Rectal smooth muscle tissue (tissue), 1 donor: ENCODE data around the gene COG5.

ENCODE experiments used
- H3K27ac ChIP-seq: one replicate; pipeline ENCODE4 v1.7.0; 2013; ENCODE audit warnings: low read depth, low read length, inconsistent platforms
- H3K27me3 ChIP-seq: one replicate; pipeline ENCODE4 v1.7.0; 2013; ENCODE audit warnings: low read length; ENCODE audit not compliant: control insufficient read depth, insufficient read depth
- H3K36me3 ChIP-seq: one replicate; pipeline ENCODE4 v1.7.0; 2013; ENCODE audit warnings: low read length; ENCODE audit not compliant: control insufficient read depth, insufficient read depth
- H3K4me1 ChIP-seq: one replicate; pipeline ENCODE4 v1.7.0; 2013; ENCODE audit warnings: low read length; ENCODE audit not compliant: control insufficient read depth, insufficient read depth
- H3K4me3 ChIP-seq: one replicate; pipeline ENCODE4 v1.7.0; 2013; ENCODE audit warnings: low read length
- H3K9ac ChIP-seq: one replicate; pipeline ENCODE4 v1.7.0; 2013; ENCODE audit warnings: low read length

The COG5 gene

GRCh38 chr7:107494315-107494751 lies 69.4 kb downstream of the COG5 start:
- H3K9ac ChIP-seq: no peak overlapping the region
- no peaks in the 10 kb centered on the region for H3K4me1 ChIP-seq
- H3K4me3 ChIP-seq: no peak overlapping the region
- H3K36me3 ChIP-seq: no peaks in the 10 kb centered on the region
- H3K27ac ChIP-seq: no peak overlapping the region
- no peaks in the 10 kb centered on the region for H3K27me3 ChIP-seq

GRCh38 chr7:107492875-107493274 lies 70.8 kb downstream of the COG5 start:
- no peaks in the 10 kb centered on the region for H3K4me1 ChIP-seq

GRCh38 chr7:107486041-107486440 lies 77.7 kb downstream of the COG5 start:
- H3K9ac ChIP-seq: no peak overlapping the region
- no peaks in the 10 kb centered on the region for H3K4me1 ChIP-seq
- H3K27me3 ChIP-seq: no peaks in the 10 kb centered on the region
- no peak overlapping the region for H3K27ac ChIP-seq
- no peak overlapping the region for H3K4me3 ChIP-seq
- no peaks in the 10 kb centered on the region for H3K36me3 ChIP-seq

More at GRCh38 chr7:107492875-107493274, 70.8 kb downstream of the COG5 start:
- H3K4me3 ChIP-seq: no peak overlapping the region
- H3K36me3 ChIP-seq: no peaks in the 10 kb centered on the region
- no peak overlapping the region for H3K9ac ChIP-seq
- H3K27ac ChIP-seq: no peak overlapping the region
- no peaks in the 10 kb centered on the region for H3K27me3 ChIP-seq

GRCh38 chr7:107482571-107482970 lies 81.1 kb downstream of the COG5 start:
- H3K4me1 ChIP-seq: no peaks in the 10 kb centered on the region
- H3K9ac ChIP-seq: no peak overlapping the region
- no peaks in the 10 kb centered on the region for H3K27me3 ChIP-seq
- no peak overlapping the region for H3K27ac ChIP-seq
- no peaks in the 10 kb centered on the region for H3K36me3 ChIP-seq
- no peak overlapping the region for H3K4me3 ChIP-seq

GRCh38 chr7:107480932-107481331 lies 82.8 kb downstream of the COG5 start:
- Histone ChIP-seq H3K36me3 (no peaks in the 10 kb centered on the region), H3K4me3 (no peak overlapping the region), H3K4me1 (no peaks in the 10 kb centered on the region), H3K9ac (no peak overlapping the region), H3K27me3 (no peaks in the 10 kb centered on the region), H3K27ac (no peak overlapping the region)

GRCh38 chr7:107479303-107479702 lies 84.4 kb downstream of the COG5 start:
- Histone ChIP-seq H3K9ac (no peak overlapping the region), H3K27ac (no peak overlapping the region), H3K36me3 (no peaks in the 10 kb centered on the region), H3K4me3 (no peak overlapping the region), H3K27me3 (no peaks in the 10 kb centered on the region), H3K4me1 (no peaks in the 10 kb centered on the region)

- Histone ChIP-seq H3K27me3 (no peaks in the 10 kb centered on the region), H3K36me3 (no peaks in the 10 kb centered on the region), H3K9ac (no peak overlapping the region), H3K27ac (no peak overlapping the region), H3K4me1 (no peaks in the 10 kb centered on the region), H3K4me3 (no peak overlapping the region)
Measured at GRCh38 chr7:107474104-107474521, 89.6 kb downstream of the COG5 start.

- H3K4me1 ChIP-seq: no peaks in the 10 kb centered on the region
Measured at GRCh38 chr7:107472116-107472515, 91.6 kb downstream of the COG5 start.

GRCh38 chr7:107471292-107472070 lies 92.2 kb downstream of the COG5 start:
- Histone ChIP-seq H3K9ac (no peak overlapping the region), H3K27me3 (no peaks in the 10 kb centered on the region), H3K4me1 (no peaks in the 10 kb centered on the region), H3K27ac (no peak overlapping the region), H3K4me3 (no peak overlapping the region), H3K36me3 (no peaks in the 10 kb centered on the region)

More at GRCh38 chr7:107472116-107472515, 91.6 kb downstream of the COG5 start:
- Histone ChIP-seq H3K27ac (no peak overlapping the region), H3K36me3 (no peaks in the 10 kb centered on the region), H3K27me3 (no peaks in the 10 kb centered on the region), H3K9ac (no peak overlapping the region), H3K4me3 (no peak overlapping the region)

GRCh38 chr7:107469929-107470328 lies 93.8 kb downstream of the COG5 start, which contains the start of gene GPR22:
Gene GPR22, plus strand, starts transcription at chr7:107470057. Its CDS starts 4,004 bp downstream, at chr7:107474061.
- no peak within 1 kb of the TSS for H3K9ac ChIP-seq

GRCh38 chr7:107468824-107469223 lies 94.9 kb downstream of the COG5 start:
- H3K27ac ChIP-seq: no peak overlapping the region
- H3K4me3 ChIP-seq: no peak overlapping the region
- no peaks in the 10 kb centered on the region for H3K36me3 ChIP-seq
- no peaks in the 10 kb centered on the region for H3K4me1 ChIP-seq
- no peak overlapping the region for H3K9ac ChIP-seq
- H3K27me3 ChIP-seq: no peaks in the 10 kb centered on the region

More at GRCh38 chr7:107469929-107470328, 93.8 kb downstream of the COG5 start, which contains the start of gene GPR22:
- Histone ChIP-seq H3K4me1 (no peaks in the 10 kb centered on the region), H3K27me3 (no peaks in the 10 kb centered on the region), H3K4me3 (no peak within 1 kb of the TSS), H3K36me3 (no peaks in the 10 kb centered on the region), H3K27ac (no peak within 1 kb of the TSS)

- Histone ChIP-seq H3K27me3 (no peaks in the 10 kb centered on the region), H3K36me3 (no peaks in the 10 kb centered on the region), H3K27ac (no peak overlapping the region), H3K4me3 (no peak overlapping the region), H3K9ac (no peak overlapping the region), H3K4me1 (no peaks in the 10 kb centered on the region)
Measured at GRCh38 chr7:107467972-107468371, 95.7 kb downstream of the COG5 start.
